A549 (cell line): ENCODE data around the gene CD46.

Source experiments
- BHLHE40 ChIP-seq: IDR thresholded peaks from 2 replicates; pipeline ENCODE4 v1.6.1; 2012; ENCODE audit warnings: low read depth, low read length, inconsistent platforms
- KDM1A ChIP-seq: fragments of 200-600 bp; sonication (generic); IDR thresholded peaks from 2 replicates; pipeline ENCODE4 v1.6.1; 2016; ENCODE audit warnings: low read depth, mild to moderate bottlenecking
- POLR2A ChIP-seq: IDR thresholded peaks from 2 replicates; pipeline ENCODE4 v1.6.1; 2012; ENCODE audit warnings: mild to moderate bottlenecking, low read length
- TF ChIP-seq, protein P1 (sequence below): fragments of >200 bp; sonication (Bioruptor Twin); formaldehyde crosslinking; IDR thresholded peaks from 3 replicates; pipeline ENCODE4 v1.5.1; 2016

DNA sequence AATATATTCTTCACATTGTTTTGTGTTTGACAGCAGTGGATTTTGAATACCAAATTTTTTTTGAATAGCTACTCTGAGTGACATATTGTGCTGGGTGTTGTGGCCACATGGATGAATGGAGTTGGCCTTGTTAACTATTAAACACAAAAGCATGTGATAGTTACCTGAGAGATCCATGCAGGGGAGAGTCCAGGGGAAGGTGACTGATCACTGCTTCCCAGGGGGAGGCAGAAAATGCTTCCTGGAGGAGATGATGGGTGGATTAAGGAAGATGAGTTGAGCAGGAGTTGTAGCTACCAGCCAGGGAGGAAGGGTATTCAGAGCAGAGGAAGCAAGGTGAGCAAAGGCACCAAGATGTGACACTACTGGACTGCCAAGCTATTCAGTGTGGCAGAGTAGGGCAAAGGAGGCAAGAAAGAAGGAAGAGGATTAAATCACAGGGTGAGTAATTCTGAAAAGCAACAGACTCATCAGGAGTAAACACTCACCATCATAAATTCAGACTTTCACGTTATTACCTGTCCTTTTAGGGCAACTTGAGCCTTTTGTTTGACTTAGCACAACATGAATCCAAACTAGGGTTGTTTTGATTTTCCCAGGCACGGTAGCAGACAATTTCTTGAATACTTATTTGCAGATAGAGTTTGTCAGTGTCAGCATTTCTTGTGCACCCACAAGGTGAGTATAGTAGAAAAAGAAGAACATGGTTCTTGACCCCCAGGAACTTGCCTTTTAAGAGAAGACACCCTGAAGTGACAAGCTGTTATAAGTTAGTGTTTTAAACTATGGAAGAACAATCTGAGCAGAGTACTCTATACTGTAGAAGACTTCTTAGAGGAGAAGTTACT lies 4.2 kb downstream of the CD46 start:
- TF ChIP-seq KDM1A (no peak), BHLHE40 (no peak), POLR2A (no peak)
- TF ChIP-seq, protein P1, sequence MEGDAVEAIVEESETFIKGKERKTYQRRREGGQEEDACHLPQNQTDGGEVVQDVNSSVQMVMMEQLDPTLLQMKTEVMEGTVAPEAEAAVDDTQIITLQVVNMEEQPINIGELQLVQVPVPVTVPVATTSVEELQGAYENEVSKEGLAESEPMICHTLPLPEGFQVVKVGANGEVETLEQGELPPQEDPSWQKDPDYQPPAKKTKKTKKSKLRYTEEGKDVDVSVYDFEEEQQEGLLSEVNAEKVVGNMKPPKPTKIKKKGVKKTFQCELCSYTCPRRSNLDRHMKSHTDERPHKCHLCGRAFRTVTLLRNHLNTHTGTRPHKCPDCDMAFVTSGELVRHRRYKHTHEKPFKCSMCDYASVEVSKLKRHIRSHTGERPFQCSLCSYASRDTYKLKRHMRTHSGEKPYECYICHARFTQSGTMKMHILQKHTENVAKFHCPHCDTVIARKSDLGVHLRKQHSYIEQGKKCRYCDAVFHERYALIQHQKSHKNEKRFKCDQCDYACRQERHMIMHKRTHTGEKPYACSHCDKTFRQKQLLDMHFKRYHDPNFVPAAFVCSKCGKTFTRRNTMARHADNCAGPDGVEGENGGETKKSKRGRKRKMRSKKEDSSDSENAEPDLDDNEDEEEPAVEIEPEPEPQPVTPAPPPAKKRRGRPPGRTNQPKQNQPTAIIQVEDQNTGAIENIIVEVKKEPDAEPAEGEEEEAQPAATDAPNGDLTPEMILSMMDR = no peak
